Parathyroid adenoma (tissue), 2 donors: ENCODE data around the gene DBNDD1.

ENCODE experiments used
- H2AFZ ChIP-seq: fragments of 300-600 bp; sonication (generic); one replicate; pipeline ENCODE4 v1.7.0; 2017; ENCODE audit warnings: antibody characterized with exemption, mild to moderate bottlenecking
- H3K27ac ChIP-seq: fragments of 300-600 bp; sonication (generic); one replicate; pipeline ENCODE4 v1.7.0; 2017
- H3K27me3 ChIP-seq: fragments of 300-600 bp; sonication (generic); one replicate; pipeline ENCODE4 v1.7.0; 2017; ENCODE audit warnings: low read length; ENCODE audit not compliant: control insufficient read depth, insufficient read depth
- H3K36me3 ChIP-seq: fragments of 300-600 bp; sonication (generic); one replicate; pipeline ENCODE4 v1.7.0; 2017; ENCODE audit warnings: low read length; ENCODE audit not compliant: control insufficient read depth, insufficient read depth
- H3K4me1 ChIP-seq: fragments of 300-600 bp; sonication (generic); one replicate; pipeline ENCODE4 v1.7.0; 2017; ENCODE audit warnings: control low read depth
- H3K4me2 ChIP-seq: fragments of 300-600 bp; sonication (generic); one replicate; pipeline ENCODE4 v1.7.0; 2017; ENCODE audit warnings: low read length
- H3K4me3 ChIP-seq: fragments of 300-600 bp; sonication (generic); one replicate; pipeline ENCODE4 v1.7.0; 2017; ENCODE audit warnings: low read depth, low read length
- H3K79me2 ChIP-seq: fragments of 300-600 bp; sonication (generic); one replicate; pipeline ENCODE4 v1.7.0; 2017; ENCODE audit warnings: control low read depth
- H3K9ac ChIP-seq: fragments of 300-600 bp; sonication (generic); one replicate; pipeline ENCODE4 v1.7.0; 2017; ENCODE audit warnings: mild to moderate bottlenecking
- H3K9me3 ChIP-seq: fragments of 300-600 bp; sonication (generic); one replicate; pipeline ENCODE4 v1.7.0; 2017; ENCODE audit warnings: low read length; ENCODE audit not compliant: control insufficient read depth
- TF ChIP-seq, protein P1 (sequence below): fragments of 300-600 bp; sonication (generic); IDR thresholded peaks from one replicate; pipeline ENCODE4 v1.7.0; 2017; ENCODE audit warnings: antibody characterized with exemption, mild to moderate bottlenecking
- donor health status: primary hyperparathyroidism.

Gene DBNDD1

GRCh38 chr16:90043526-90043925, 24.3 kb upstream of the DBNDD1 start:
- peaks cover 10% of the 10 kb centered on the region for H3K4me1 ChIP-seq
- TF ChIP-seq, protein P1, sequence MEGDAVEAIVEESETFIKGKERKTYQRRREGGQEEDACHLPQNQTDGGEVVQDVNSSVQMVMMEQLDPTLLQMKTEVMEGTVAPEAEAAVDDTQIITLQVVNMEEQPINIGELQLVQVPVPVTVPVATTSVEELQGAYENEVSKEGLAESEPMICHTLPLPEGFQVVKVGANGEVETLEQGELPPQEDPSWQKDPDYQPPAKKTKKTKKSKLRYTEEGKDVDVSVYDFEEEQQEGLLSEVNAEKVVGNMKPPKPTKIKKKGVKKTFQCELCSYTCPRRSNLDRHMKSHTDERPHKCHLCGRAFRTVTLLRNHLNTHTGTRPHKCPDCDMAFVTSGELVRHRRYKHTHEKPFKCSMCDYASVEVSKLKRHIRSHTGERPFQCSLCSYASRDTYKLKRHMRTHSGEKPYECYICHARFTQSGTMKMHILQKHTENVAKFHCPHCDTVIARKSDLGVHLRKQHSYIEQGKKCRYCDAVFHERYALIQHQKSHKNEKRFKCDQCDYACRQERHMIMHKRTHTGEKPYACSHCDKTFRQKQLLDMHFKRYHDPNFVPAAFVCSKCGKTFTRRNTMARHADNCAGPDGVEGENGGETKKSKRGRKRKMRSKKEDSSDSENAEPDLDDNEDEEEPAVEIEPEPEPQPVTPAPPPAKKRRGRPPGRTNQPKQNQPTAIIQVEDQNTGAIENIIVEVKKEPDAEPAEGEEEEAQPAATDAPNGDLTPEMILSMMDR, result no peak
- no peak overlapping the region for H3K9ac ChIP-seq
- H3K27me3 ChIP-seq, result no peaks in the 10 kb centered on the region
- no peak overlapping the region for H3K27ac ChIP-seq
- no peak overlapping the region for H3K4me2 ChIP-seq
- no peak overlapping the region for H3K4me3 ChIP-seq
- H3K79me2 ChIP-seq, result no peaks in the 10 kb centered on the region
- no peaks in the 10 kb centered on the region for H3K36me3 ChIP-seq
- no peak overlapping the region for H2AFZ ChIP-seq
- no peaks in the 10 kb centered on the region for H3K9me3 ChIP-seq

DNA sequence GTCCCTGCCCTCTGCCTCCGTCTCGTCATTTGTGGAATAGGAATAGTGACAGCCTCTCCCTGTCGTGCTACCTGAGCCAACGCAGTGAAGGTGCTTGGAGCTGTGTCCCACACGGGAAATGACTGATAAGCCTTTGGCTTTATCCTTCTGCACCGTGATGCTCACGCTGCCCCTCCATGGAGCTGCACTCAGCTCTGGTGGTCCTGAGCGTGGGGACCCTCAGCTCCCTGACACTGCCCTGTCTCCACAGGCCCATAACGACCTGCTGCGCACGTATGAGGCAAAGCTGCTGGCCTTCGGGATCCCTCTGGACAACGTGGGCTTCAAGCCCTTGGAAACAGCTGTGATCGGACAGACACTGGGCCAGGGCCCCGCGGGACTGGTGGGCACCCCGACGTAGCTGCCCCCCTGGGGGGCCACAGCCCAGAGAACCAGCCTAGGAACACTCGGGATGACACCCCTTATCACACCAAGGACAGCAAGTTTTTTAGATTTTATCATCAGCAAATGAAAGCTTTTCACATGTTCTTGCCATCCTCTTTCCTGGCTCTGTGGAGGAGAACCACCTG, 23.8 kb upstream of the DBNDD1 start:
- Histone ChIP-seq H3K36me3 (no peaks in the 10 kb centered on the region), H3K9ac (no peak overlapping the region), H2AFZ (no peak overlapping the region), H3K27ac (no peak overlapping the region), H3K4me1 (peaks cover 10% of the 10 kb centered on the region), H3K27me3 (no peaks in the 10 kb centered on the region), H3K4me2 (no peak overlapping the region), H3K79me2 (no peaks in the 10 kb centered on the region), H3K9me3 (no peaks in the 10 kb centered on the region), H3K4me3 (no peak overlapping the region)
- TF ChIP-seq, protein P1, result no peak

- Histone ChIP-seq H3K4me3 (no peak overlapping the region), H3K4me2 (no peak overlapping the region), H3K9me3 (no peaks in the 10 kb centered on the region), H2AFZ (no peak overlapping the region), H3K79me2 (no peaks in the 10 kb centered on the region), H3K27me3 (no peaks in the 10 kb centered on the region), H3K9ac (no peak overlapping the region), H3K36me3 (no peaks in the 10 kb centered on the region), H3K27ac (no peak overlapping the region), H3K4me1 (peaks cover 6% of the 10 kb centered on the region)
- TF ChIP-seq, protein P1, result no peak
These were observed 22.7 kb upstream of the DBNDD1 start for GRCh38 chr16:90041896-90042473.

GRCh38 chr16:90040152-90041023, 21.1 kb upstream of the DBNDD1 start:
- H3K79me2 ChIP-seq, result no peaks in the 10 kb centered on the region

More at GRCh38 chr16:90040152-90041023, 21.1 kb upstream of the DBNDD1 start:
- Histone ChIP-seq H3K9ac (no peak overlapping the region), H3K4me1 (no peaks in the 10 kb centered on the region), H3K4me2 (no peak overlapping the region), H3K4me3 (no peak overlapping the region), H3K27me3 (no peaks in the 10 kb centered on the region), H3K9me3 (no peaks in the 10 kb centered on the region), H3K36me3 (no peaks in the 10 kb centered on the region), H2AFZ (no peak overlapping the region), H3K27ac (no peak overlapping the region)
- TF ChIP-seq, protein P1, result no peak
